Lower leg skin (tissue), 3 donors: ENCODE results near the gene TMEM62.

Experiments used
- CTCF ChIP-seq, 3 donors: fragments of 450-650 bp; IDR thresholded peaks; one replicate each; pipeline ENCODE4 v1.5.1; 2016; ENCODE audit warnings: antibody characterized with exemption in 3 of 3, mild to moderate bottlenecking in 3 of 3, moderate library complexity in 2 of 3
- POLR2A ChIP-seq, 2 donors: fragments of 450-650 bp; IDR thresholded peaks; one replicate each; pipeline ENCODE4 v1.6.1; 2016 to 2017; ENCODE audit warnings: antibody characterized with exemption in 2 of 2, mild to moderate bottlenecking in 1 of 2, moderate library complexity in 1 of 2

DNA sequence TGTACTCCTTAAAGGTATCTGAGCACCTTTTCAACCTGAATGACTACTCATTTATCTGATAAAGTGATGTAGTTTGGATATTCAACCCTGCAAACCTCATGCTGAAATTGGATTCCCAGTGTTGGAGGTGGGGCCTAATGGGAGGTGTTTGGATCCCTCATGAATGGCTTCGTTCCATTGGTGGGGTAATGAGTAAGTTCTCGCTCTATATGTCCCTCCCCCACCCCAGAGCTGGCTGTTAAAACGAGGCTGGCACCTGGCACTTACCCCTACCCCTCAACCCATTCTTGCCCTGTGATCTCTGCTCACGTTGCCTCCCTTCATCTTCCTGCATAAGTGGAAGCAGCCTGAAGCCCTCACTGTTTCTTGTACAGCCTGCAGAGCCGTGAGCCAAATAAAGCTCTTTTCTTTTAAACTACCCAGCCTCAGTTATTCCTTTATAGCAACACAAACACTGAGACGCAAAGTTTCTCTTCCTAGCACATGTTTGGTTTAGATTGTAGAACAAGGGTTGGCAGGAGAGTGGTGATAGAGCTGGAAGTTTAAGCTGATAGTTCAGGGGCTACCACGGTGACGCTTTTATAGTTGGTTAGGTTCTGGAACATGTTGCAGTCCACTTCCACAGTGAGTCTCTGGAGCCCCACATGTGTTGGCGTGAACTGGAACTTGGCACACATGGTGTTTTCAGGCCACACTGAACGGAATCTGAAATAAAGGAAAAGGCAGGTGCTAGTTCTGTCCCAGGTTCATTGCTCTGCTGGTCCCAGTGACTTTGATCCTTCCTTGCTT lies 63.6 kb downstream of the TMEM62 start:
- TF ChIP-seq POLR2A (IDR thresholded peaks at IDR 0.05), result no peak
- TF ChIP-seq CTCF (IDR thresholded peaks at IDR 0.05), result no peak
